HG02973 (cell line): ENCODE data around the gene RNF121.
A peak's percentile ranks its signal among the peaks of the same experiment; 100 is the strongest.

Experiments
- ATAC-seq: cut with Tn5 transposase; IDR thresholded peaks from one replicate; pipeline ENCODE4 v1.9.1; 2021; ENCODE audit warnings: moderate library complexity; ENCODE audit not compliant: unreplicated experiment

The RNF121 gene

GRCh38 chr11:71934213-71934612, 5.4 kb downstream of the RNF121 start:
- ATAC-seq: no peak

DNA sequence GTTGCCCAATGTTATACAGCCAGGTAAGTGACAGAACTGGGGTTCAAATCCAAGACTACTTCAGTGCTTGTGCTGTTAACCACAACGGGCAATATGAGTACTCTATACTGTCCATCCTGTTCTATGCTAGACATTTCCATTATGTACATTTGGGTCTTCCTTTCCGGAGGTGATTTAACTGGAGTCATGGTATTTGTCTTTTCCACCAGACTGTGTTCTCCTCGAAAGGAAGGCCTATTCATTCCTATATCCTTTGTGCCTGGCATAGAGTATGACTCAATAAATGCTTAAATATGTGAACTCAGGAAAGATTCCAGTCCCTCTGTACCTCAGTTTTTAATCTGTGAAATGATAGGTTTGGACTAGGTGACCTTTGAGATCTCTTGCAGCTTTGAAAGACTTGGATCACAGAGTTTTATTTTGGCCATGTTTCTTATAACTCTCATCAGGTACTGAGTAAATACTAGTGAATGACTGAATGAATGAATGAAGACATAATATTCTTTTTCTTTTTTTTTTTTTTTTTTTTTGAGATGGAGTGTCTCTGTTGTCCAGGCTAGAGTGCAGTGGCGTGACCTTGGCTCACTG, 6.6 kb downstream of the RNF121 start:
- ATAC-seq: no peak

- no peak for ATAC-seq
Observed at GRCh38 chr11:71936825-71937224, 8.0 kb downstream of the RNF121 start.

GRCh38 chr11:71937826-71938225, 9.0 kb downstream of the RNF121 start:
- ATAC-seq: no peak

DNA sequence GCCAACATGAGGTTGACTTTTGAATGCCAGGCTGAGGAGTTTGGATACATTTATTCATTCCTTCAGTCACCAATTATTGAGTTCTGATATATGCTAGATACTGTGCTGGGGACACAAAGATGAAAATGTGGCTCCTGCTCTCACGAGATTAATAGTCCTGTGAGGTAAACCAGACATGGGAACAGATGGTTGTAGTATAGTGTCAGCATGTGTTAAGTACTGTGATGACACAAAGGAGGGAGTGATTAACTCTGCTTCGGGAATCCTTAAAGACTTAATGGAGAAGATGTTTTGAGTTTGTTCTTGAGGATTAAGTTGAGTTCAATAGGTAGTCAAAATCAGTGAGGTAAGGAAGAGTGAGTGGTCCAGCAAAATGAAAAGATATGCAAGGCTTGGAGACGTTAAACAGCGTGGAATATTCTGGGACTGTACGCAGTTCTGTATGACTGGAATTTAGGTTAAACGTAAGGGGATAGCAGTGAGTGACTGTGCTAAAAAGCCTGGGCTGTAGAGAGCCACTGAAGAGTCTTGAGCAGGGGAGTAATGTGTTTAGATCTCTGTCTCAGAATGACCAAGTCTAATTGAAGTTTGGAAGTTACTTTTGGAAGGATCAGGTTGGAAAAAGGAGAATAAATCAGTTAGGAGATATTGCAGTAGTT, 11.8 kb downstream of the RNF121 start:
- ATAC-seq: no peak

- no peak for ATAC-seq
Observed at GRCh38 chr11:71946144-71946571, 17.3 kb downstream of the RNF121 start.

DNA sequence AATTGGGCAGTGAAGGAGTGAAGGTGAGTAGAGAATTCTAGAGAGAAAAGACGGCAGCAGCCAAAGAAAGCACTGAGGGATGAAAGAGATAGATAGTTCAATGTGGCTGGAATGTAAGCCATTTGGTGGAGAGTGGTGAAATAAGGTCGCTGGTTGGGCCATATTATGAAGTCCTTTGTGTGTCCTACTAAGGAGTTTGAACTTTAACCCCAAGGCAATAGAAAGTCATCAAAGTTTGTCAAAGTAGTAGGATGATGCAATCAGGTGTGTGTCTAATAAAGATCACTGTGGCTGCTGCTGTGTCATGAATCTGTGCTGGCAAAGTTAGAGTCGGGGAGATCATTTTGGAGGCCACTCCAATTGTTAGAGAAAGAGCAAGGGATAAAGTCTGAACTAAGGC, 18.7 kb downstream of the RNF121 start:
- ATAC-seq: no peak

GRCh38 chr11:71948314-71949027, 19.6 kb downstream of the RNF121 start:
- ATAC-seq: no peak

DNA sequence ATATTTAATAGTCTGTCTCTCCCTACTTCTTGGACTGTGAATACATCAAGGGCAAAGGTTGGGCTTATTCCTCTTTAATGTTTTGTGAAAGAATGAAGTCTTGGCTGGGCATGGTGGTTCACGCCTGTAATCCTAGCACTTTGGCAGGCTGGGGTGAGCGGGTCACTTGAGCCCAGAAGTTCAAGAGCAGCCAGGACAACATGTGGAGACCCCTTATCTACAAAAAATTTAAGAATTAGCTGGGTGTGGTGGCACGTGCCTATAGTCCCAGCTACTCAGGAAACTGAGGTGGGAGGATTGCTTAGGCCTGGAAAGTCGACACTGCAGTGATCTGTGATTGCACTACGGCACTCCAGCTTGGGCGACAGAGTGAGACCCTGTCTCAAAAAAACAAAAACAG, 20.2 kb downstream of the RNF121 start:
- no peak for ATAC-seq

- ATAC-seq: no peak
Observed at GRCh38 chr11:71951741-71952310, 23.0 kb downstream of the RNF121 start.

DNA sequence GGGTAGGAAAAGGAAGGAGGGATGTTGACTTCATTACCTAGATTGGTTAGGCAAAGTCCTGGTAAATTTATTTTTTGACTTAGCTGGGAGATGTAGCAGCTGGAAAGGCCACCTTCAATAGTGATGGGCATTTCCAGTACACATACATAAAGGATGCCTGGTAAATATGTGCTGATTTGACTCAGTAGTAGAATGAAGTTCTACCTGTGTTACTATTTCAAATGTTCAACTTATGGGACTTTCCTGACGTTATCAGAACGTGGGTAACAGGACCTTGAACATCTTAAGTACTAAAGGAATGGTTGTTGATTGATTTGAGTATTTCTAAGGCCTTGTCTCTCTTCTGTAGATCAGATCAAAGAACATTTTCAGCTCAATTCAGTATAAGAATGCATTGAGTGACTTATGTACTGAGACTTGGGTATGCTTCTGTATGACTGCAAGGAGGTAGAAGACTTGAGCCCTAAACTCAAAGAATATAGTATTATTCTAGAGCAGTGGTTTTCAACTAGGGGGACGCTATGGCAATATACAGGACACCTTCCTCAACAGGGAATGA, 27.1 kb downstream of the RNF121 start:
- no peak for ATAC-seq

DNA sequence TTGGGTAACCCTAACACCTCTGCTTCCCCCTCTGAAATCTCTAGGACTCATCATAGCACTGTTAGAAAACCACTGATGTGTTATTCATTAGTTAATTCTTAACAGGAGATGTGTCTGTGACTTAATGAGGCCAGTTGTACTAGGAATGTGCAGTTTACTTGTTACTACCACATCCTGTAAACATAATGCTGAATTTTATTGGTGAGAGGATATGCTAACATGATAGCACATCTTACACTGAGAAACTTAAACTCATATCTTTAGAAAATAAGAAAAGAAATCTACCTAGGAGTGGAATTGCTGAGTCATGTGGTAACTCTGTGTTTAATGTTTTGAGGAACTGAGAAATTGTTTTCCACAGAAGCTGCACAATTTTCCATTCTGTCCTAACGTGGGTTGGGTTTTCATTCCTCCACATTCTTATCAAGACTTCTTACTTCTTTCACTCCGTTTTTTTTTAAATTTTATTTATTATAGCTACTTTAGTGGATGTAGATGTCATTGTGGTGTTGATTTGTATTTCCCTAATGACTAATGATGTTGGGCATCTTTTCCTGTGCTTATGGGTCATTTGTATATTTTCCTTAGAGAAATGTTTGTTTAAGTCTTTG, 33.7 kb downstream of the RNF121 start:
- ATAC-seq: peak; percentile 62

- ATAC-seq: no peak
Observed at GRCh38 chr11:71963468-71963867, 34.6 kb downstream of the RNF121 start.

DNA sequence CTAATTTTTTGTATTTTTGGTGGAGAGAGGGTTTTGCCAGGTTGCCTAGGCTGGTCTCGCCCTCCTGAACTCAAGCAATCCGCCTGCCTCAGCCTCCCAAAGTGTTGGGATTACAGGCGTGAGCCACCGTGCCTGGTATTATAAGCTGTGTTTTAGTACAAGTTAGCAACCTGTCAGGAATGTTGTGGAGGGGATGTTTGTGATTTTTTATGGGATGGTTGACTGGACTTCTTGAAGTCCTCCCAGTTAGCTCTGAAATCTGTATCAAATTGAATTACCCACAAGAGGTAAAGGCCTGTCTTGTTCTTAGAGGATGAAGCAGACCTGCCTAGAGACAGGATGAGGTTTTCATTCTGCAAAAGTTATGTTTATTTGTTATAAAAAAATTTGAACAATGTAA, 35.8 kb downstream of the RNF121 start:
- ATAC-seq: no peak

DNA sequence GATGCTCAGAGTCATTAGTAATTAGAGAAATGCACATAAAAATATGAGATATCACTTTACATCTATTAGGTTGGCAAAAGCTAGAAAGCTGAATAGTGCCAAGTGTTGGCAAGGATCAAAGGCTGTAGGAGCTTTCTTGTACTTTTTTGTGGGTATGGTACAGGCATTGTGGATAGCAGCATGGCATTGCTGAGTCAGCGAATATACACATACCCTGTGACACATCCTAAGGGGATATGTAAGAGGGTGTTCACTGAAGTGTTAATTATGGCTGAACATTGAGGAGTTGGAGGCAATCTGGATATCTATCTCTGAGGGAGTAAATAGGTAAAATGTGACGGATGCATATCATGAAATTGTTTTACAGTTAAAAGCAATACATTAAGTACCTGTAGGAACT, 42.8 kb downstream of the RNF121 start:
- no peak for ATAC-seq

DNA sequence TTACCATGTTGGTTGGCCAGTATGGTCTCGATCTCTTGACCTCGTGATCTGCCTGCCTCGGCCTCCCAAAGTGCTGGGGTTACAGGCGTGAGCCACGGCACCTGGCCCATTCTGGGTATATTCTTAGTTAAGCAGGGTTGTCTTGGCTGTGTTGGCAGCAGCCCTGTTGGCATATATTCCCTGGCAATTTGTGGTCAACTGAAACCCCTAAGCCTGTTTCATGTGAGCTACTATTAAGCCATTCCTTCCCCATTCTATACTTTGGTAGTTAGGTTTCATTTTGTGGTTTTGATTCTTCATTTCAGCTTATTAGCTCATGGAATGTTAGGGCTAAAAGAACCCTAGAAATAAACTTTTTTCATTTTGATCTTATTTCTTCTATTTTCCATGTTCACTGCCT, 47.7 kb downstream of the RNF121 start:
- no peak for ATAC-seq

GRCh38 chr11:71977090-71977489, 48.2 kb downstream of the RNF121 start:
- ATAC-seq: no peak

GRCh38 chr11:71977743-71978418, 49.0 kb downstream of the RNF121 start:
- no peak for ATAC-seq

- no peak for ATAC-seq
Observed at GRCh38 chr11:71979094-71979493, 50.2 kb downstream of the RNF121 start.

- no peak for ATAC-seq
Observed at GRCh38 chr11:71979602-71980001, 50.8 kb downstream of the RNF121 start.

GRCh38 chr11:71986131-71986530, 57.3 kb downstream of the RNF121 start:
- no peak for ATAC-seq
